ENCODE results near the gene MAP3K2.

DNA sequence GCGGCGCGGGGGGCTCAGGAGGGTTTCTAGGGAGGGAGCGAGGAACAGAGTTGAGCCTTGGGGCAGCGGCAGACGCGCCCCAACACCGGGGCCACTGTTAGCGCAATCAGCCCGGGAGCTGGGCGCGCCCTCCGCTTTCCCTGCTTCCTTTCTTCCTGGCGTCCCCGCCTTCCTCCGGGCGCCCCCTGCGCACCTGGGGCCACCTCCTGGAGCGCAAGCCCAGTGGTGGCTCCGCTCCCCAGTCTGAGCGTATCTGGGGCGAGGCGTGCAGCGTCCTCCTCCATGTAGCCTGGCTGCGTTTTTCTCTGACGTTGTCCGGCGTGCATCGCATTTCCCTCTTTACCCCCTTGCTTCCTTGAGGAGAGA is 35.7 kb upstream of the MAP3K2 start:
- TF ChIP-seq, protein P1, sequence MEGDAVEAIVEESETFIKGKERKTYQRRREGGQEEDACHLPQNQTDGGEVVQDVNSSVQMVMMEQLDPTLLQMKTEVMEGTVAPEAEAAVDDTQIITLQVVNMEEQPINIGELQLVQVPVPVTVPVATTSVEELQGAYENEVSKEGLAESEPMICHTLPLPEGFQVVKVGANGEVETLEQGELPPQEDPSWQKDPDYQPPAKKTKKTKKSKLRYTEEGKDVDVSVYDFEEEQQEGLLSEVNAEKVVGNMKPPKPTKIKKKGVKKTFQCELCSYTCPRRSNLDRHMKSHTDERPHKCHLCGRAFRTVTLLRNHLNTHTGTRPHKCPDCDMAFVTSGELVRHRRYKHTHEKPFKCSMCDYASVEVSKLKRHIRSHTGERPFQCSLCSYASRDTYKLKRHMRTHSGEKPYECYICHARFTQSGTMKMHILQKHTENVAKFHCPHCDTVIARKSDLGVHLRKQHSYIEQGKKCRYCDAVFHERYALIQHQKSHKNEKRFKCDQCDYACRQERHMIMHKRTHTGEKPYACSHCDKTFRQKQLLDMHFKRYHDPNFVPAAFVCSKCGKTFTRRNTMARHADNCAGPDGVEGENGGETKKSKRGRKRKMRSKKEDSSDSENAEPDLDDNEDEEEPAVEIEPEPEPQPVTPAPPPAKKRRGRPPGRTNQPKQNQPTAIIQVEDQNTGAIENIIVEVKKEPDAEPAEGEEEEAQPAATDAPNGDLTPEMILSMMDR (IDR thresholded peaks at IDR 0.05) = no peak
- no peak for TF ChIP-seq POLR2A (IDR thresholded peaks at IDR 0.05)

Data from uterus (tissue), 2 donors.